Choroid plexus epithelial cell (primary cell): ENCODE data around the gene TTLL3.

Experiments used
- DNase-seq: peaks from one replicate; pipeline ENCODE4 v3.0.0-alpha.2; 2010; ENCODE audit warnings: low read depth
- H3K4me3 ChIP-seq: 2 replicates; pipeline ENCODE4 v1.5.1; 2011; ENCODE audit warnings: low read depth, mild to moderate bottlenecking, control low read depth, low read length, moderate library complexity
- CTCF ChIP-seq: conservative IDR thresholded peaks from 2 replicates; pipeline ENCODE4 v1.5.1; 2011; ENCODE audit warnings: low read depth, mild to moderate bottlenecking, control low read depth, inconsistent platforms, low read length, moderate library complexity

Gene TTLL3

GRCh38 chr3:9778143-9779074 lies 31.7 kb upstream of the TTLL3 start:
- peak; percentile 74 for DNase-seq
- no peak for TF ChIP-seq CTCF
- no peak overlapping the region for H3K4me3 ChIP-seq

GRCh38 chr3:9779075-9779593 lies 30.9 kb upstream of the TTLL3 start:
- no peak for TF ChIP-seq CTCF
- no peak for DNase-seq

GRCh38 chr3:9779721-9780457 lies 30.2 kb upstream of the TTLL3 start:
- no peak for TF ChIP-seq CTCF
- no peak overlapping the region for H3K4me3 ChIP-seq

More at GRCh38 chr3:9779075-9779593, 30.9 kb upstream of the TTLL3 start:
- H3K4me3 ChIP-seq, result no peak overlapping the region

GRCh38 chr3:9780458-9780812 lies 29.6 kb upstream of the TTLL3 start:
- DNase-seq, result no peak
- H3K4me3 ChIP-seq, result no peak overlapping the region
- TF ChIP-seq CTCF, result no peak

More at GRCh38 chr3:9779721-9780457, 30.2 kb upstream of the TTLL3 start:
- DNase-seq, result no peak

- TF ChIP-seq CTCF, result no peak
- no peak overlapping the region for H3K4me3 ChIP-seq
- no peak for DNase-seq
These were observed 29.2 kb upstream of the TTLL3 start for GRCh38 chr3:9780910-9781309.

GRCh38 chr3:9781551-9781950 lies 28.5 kb upstream of the TTLL3 start:
- H3K4me3 ChIP-seq, result no peak overlapping the region
- TF ChIP-seq CTCF, result no peak
- DNase-seq, result no peak
